ENCODE results near the gene GJA9. TPM values are rescaled to one million over a fixed set of nuclear protein-coding genes. Genes with fewer than 3 reads are reported as not detected.

GJA9 gene
- total RNA-seq, 1 donor from 2014 or later, result not detected

DNA sequence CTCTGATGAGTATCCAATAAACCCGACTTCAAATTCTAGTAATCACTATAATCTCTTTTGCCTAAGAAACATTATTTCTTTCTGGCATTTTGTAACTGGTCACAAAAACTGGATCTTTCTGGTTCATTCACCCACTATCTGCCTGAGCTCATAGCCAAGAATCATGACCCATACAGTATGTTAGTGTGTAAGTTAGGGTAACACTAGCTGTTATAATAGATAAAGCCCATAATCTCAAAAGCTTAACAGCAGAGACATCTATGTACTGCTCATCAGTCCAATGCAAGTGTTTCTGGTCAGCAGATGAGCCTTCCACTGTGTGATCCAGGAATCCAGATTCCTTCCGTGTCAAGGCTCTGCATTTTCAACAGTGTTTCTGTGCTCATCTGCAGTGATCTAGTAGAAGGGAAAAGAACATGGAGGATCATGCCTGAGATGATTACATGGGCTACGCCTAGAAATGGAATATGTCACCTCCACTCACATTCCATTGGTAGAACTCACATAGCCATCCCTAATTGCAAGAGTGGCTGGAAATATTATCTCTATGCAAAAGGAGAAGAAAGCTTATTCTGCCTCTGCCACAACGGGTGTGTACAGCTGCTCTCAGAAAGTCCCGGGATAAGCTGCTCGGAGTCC is 49.5 kb downstream of the GJA9 start:
- DNase-seq, result no peak

DNA sequence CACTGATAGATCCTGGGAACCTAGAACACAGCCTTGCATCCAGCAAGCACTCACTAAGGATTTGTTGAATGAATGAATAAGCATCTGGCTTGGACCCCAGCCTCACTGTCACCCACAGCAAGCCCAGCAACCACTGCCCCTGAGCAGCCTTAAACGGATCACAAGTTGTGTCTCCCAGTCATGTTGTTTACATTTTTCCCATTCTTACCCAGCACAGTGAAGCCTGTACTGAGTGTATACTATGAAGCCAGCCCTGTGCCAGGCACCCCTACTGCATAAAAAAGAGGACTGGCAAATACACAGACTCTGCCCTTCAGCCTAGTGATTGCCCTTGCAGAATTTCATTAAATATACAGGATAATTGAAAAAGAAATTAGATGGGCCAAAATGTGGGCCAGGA is 52.0 kb downstream of the GJA9 start:
- no peak for DNase-seq

DNA sequence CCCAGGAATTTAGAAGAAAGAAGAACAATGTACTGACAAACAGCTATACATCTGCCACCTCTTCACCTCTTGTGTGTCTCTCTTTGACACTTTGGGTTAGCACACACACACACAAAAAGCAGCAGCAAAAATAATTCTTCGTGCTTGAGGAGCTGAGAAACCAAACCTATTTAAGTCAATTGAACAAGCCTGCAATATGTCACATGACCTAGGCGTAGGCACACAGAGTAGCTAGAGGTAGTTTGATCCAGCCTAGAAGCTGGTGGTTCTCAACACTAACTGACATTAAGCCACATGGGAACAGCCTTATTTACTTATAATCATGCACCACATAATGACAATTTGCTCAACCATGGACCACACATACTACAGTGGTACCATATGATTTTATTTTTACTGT is 54.1 kb downstream of the GJA9 start:
- no peak for DNase-seq

DNA sequence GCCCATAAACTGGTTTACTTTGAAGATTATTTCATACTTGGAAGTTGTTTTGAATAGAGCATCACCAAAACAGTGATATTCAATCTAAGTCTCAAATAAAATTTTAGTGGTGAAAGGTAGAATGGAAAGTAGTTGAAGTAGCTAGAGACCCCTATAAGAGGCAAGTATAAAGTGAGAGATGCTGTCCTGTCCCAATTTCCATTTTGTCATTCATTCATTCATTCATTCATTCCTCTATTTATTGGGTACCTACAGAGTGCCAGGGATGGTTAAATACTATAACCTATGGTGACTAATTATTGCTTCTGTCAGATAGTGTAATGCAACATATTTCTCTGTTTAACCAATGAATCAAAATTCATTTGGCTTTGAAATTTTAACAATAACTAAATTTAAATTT is 54.5 kb downstream of the GJA9 start:
- no peak for DNase-seq

DNA sequence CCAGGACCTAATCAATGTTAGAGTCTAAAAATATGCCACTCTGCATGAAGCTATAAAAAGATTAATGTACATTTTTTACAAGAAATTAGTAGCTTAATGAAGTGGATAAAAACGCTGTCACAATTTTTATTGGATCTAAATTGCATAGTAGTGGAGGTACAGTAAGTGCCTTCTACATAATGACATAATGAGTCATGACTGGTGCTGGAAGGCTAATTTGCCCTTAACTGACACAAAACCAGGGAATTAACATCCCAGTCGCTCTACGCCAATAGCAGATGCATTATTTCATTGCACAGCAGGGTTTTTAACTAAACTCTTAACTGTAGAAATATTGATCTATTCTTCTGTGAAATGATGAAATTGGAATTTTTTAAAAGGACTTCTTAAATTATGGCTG is 55.1 kb downstream of the GJA9 start:
- DNase-seq, result no peak

Small RNA genes within 50 kb of the gene (small RNA-seq; reads per million reads assigned to genes)
- gene GJA9-MYCBP (ENCODE audit: low replicate concordance) (not detected), gene RNU6-605P (ENCODE audit: low replicate concordance) (not detected)

Other genes with a start within 250 kb of the GJA9 start
- 26.8 TPM for gene RRAGC, start 21.8 kb downstream of the GJA9 start, total RNA-seq
- 7.5 TPM for gene MYCBP, start 8.2 kb downstream of the GJA9 start, total RNA-seq
- gene RHBDL2, start 60.2 kb upstream of the GJA9 start, total RNA-seq, result 2.2 TPM
- 31.9 TPM for gene AKIRIN1, start 109.7 kb upstream of the GJA9 start, total RNA-seq
- gene NDUFS5, start 144.8 kb upstream of the GJA9 start, total RNA-seq, result 299 TPM

Data from skin of body (tissue), 3 donors.